Colon (tissue), 2 donors: Measurements from ENCODE around the gene NAALADL2.
"Not testable (repeated sequence)": the region's sequence is repeated elsewhere in the genome, so short reads cannot be mapped to it uniquely, and the experiment has no call there.

ENCODE experiments used
- FAIRE-seq: peaks from 2 replicates; lab custom pipeline; 2012; peaks lifted over from hg19 to GRCh38; lab: Jason Lieb, UNC
- donor health status: control.
- donor health status: control.

The NAALADL2 gene

DNA sequence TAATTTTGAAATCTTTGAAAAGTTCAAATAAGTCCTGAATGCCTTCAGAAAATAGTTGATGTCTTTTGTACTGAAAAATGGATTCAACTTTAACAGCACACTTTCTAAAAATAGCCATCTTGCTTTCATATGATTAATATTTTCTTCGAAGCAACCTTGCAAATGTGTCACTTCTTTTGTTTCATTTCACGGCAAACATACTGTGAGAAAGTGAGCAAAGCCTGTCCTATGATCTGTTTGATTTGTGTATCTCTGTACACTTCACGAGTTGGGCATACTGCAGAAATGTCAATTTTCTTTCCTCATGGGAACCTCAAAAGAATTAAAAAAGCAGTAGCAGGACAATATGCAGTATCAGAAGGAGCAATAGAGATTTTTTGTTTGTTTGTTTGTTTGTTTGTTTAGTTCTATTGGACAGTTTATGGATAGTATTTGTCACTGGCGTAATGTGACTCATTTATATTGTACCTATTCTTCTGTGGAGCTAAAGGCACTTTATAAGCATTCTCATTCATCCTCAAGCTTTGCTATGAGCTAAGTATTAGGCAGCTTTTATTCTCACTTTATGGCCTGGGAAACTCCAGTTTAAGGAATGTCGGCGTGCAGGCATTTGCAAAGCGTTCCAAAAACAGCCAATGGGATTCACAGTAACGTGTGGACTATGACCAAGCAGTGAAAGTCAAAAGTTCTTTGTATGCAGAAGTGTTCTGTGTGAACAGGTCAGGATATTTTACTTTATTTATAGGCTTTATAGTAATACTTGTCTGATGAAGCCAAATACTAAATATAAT is 572.0 kb downstream of the NAALADL2 start:
- no peak for FAIRE-seq

DNA sequence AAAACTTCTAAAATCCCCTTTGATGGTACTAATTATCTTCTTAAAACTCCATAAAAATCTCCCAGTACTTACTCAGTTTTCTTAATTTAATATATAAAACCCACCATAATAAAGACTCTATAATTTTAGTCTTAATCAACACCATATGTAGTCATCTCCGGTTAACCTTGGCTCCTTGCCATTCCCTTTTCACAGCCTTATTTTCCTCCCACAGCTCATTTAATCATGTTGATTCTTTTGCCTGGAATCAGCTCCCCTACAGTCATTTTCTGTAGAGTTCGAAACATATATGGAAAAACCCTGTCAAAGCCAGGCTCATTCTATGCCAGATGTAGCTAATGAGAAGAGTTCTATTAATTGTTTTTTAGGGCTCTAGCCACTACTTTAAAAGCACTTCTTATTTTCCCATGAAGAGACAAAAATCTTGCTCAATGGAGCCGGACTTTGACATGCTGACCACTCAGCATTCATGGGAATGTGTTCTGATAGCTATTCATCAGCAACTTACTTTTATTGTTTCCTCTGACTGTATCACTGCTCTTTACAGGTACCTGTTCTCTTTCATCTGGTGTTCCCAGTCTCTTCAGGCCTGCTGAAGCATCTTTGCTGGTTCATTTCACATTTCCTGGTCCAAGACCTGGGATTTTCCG is 573.4 kb downstream of the NAALADL2 start:
- no peak for FAIRE-seq

DNA sequence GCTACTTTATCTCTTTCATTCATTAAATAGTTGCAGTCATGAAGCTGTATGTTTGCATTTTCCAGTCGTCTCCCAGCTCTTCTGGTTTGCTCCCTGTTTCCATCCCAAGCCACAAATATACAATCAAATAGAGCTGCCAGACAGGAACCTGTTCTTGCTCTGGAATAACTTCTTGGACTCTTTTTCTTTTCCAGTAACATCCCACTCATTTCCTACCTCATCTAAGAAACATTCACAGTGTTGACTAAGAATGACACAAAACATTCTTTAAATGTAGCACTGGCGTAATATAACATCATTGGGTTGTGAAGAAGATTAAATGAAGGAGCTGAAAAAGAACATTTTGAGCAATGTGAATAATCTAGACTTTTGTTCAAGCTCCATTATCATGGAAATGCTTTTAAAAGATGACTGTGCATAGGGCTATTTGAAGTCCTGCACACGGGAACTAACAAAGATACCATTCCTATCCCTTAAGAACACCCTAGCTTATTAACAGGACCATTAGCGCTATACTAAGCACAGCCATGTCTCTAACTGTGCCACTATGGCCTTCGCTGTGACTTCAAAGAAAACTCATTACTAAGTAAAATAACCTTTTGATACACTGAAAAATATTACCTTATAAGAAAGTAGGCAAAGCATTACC is 574.0 kb downstream of the NAALADL2 start:
- FAIRE-seq: no peak

- no peak for FAIRE-seq
These were observed 575.4 kb downstream of the NAALADL2 start for GRCh38 chr3:175434561-175434960.

DNA sequence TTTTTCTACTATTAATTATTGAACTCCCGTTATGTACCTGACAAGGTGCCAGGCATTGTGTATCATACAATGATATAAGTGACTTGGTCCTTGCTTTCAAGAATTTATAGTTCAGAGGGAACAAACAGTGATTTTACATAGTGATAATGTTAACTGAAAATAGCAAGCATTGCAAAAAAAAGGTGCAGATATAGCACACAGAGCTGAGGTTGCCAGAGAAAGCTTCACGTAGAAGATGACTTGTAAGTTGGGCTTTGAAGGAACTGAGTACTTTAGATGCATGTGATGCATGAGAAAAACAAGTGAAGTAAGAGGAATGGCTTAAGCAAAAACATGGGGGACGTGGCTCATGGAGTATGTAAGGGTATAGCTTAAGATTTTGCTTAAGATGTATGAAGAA is 584.5 kb downstream of the NAALADL2 start:
- FAIRE-seq: no peak

DNA sequence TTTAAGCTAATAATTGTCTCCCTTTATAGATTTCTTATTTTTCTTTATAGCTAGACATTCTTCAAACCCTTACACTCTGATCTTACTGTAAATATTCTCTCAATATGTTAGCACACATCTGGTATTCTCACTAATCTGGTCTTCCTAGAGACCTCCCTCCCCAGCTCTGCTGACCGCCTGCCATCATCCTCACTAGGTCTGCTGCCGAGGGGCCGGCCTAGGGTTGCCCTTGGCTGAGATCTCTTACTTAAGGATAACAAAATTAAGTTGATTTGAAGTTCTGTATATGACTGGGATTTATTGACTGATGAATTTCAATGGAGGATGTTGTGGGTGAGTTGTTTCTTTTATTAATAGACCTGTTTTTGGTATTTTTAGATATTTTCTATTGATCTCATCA is 586.6 kb downstream of the NAALADL2 start:
- FAIRE-seq: no peak

- FAIRE-seq: no peak
These were observed 588.4 kb downstream of the NAALADL2 start for GRCh38 chr3:175447521-175447920.

DNA sequence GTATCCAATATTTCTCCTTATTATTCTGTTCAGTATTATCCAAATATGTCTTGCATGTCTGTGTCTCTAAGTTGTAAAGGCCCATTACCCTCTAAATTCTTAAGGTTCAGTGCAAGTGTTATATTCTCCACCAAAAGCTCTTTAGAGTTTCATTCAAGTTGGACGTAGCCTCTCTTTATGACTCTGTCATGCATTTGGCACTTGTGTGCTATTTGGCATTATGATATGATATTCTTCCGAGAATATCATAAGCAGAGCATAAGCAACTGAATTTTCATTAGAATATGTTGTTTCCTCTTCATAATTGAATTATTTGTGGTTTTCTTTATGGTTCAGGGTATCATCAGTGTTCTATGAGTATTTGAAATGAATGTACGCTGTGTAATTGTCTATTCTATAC is 594.2 kb downstream of the NAALADL2 start:
- no peak for FAIRE-seq

GRCh38 chr3:175456466-175456865 is 597.3 kb downstream of the NAALADL2 start:
- no peak for FAIRE-seq

GRCh38 chr3:175457301-175457700 is 598.2 kb downstream of the NAALADL2 start:
- FAIRE-seq: no peak

- FAIRE-seq: not testable (repeated sequence)
These were observed 601.8 kb downstream of the NAALADL2 start for GRCh38 chr3:175460849-175461399.

DNA sequence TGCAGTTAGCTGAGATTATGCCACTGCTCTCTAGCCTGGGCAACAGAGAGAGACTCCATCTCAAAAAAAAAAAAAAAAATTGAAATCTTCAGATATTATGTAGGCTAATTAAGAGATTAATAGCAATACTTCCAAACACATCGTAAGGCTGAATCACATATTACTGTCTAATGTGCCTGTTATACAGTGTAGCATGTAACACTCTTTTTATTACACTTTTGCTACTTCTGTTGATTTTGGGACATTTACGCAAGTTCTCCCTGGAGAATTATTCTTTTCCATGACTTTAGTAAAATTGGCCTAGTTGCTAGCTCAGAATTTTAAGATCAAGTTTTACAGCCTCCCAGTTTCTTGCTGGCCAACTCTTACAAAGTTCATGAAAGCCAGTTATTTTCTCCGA is 605.2 kb downstream of the NAALADL2 start:
- no peak for FAIRE-seq

DNA sequence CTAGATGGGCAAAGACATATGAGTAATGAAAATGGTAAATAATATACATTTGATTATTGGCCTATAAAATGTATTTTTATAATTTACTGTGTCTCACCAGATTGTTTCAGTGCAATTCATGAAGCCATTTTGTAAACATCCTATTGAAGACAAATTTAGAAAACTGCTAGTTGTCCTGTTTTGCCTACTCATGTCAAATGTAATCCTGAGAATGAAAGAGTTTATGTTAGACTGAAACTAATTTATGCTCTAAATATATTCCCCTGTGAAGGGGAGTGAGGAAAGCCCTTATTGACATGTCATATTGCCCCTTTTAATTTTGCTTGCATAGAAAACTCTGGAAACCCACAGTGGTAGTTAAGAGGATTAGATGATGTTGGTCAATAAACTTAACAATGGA is 610.0 kb downstream of the NAALADL2 start:
- no peak for FAIRE-seq

GRCh38 chr3:175475765-175476164 is 616.6 kb downstream of the NAALADL2 start:
- FAIRE-seq: no peak

- no peak for FAIRE-seq
These were observed 617.4 kb downstream of the NAALADL2 start for GRCh38 chr3:175476489-175476888.

- no peak for FAIRE-seq
These were observed 618.6 kb downstream of the NAALADL2 start for GRCh38 chr3:175477651-175478224.

DNA sequence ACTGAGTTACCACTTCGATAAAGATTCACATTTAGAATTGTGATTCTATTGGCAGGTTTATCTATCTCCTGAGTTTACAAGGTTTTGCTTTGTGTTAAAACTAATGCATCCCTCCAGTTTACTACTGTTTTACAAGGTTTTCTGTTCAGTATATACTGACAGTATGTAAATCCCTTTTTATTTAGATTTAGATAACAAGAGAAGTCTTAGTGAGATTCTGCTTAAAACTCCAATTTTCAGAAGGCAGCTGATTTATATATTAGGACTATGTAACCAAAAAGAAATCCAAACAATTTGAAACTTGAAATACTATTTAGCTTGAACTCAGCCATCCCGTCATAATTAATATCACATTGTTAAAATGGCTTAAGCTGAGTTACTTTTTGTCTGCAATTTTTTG is 619.2 kb downstream of the NAALADL2 start:
- no peak for FAIRE-seq

GRCh38 chr3:175479175-175479574 is 620.0 kb downstream of the NAALADL2 start:
- FAIRE-seq: no peak

GRCh38 chr3:175479800-175480199 is 620.7 kb downstream of the NAALADL2 start:
- no peak for FAIRE-seq

DNA sequence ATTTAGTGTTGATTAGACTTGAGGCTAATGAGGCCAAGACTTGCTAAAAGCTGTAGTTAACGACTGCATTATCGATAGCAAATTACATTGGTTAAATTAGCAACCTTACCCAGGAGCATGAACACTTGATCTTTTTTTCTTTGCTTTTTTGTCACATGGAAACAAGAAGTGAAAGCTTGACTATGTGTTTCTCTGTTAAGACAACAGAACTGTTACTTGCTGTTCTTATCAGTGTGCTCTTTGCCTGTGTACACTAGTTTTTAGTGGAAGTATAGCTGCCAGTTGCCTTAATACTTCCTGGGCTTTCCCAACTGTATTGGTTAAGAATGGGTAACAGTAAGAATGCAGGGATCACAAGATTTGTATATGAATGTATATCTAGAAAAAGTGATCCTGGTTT is 625.5 kb downstream of the NAALADL2 start:
- no peak for FAIRE-seq

DNA sequence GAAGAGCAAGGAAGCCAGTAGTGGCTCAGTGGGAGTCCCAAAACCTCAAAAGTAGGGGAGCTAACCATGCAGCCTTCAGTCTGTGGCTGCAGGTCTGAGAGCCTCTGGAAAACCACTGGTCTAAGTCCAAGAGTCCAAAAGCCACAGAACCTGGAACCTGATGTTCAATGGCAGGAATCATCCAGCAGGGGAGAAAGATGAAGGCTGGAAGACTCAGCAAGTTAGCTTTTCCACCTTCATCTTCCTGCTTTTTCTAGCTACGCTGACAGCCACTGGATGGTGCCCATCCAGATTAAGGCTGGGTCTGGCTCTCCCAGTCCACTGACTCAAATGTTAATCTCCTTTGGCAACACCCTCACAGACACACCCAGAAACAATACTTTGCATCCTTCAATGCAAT is 626.3 kb downstream of the NAALADL2 start:
- FAIRE-seq: no peak

GRCh38 chr3:175486255-175486654 is 627.1 kb downstream of the NAALADL2 start:
- no peak for FAIRE-seq

DNA sequence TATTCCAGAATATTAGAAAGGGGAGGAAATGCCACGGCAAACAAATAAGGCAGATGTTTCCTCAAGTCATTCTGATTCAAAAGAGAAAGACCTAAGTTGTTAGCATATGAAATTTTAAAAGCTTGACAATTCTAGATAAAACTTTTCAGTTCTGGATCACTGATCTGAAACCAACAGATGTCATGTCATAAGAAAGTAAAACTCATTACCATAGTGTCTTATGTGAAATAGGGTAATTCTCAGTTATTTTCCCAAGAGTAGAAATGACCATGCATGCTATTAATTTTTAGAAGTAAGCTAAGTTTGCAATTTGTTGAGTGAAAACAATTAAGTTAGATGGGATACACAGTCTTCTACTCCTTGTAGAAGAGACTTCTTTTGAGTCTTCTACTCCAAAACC is 630.3 kb downstream of the NAALADL2 start:
- no peak for FAIRE-seq
